Keratinocyte (primary cell): Measurements from ENCODE around the gene PFKP.

Experiments used
- EZH2 ChIP-seq: IDR thresholded peaks from one replicate; pipeline ENCODE4 v1.6.1; 2012; ENCODE audit warnings: inconsistent platforms, mild to moderate bottlenecking, low read length, moderate library complexity
- TF ChIP-seq, protein P1 (sequence below), 3 experiments: IDR thresholded peaks in 1 of 3; conservative IDR thresholded peaks in 1 of 3; optimal IDR thresholded peaks in 1 of 3; 2 replicates in 2 of 3; 3 replicates in 1 of 3; pipeline versions ENCODE3 to v1.5.1; 2011; ENCODE audit warnings: low read length in 3 of 3, mild to moderate bottlenecking in 3 of 3, moderate library complexity in 2 of 3, control low read depth in 1 of 3, inconsistent platforms in 1 of 3; ENCODE audit not compliant: insufficient read depth in 2 of 3; ENCODE audit errors: extremely low read depth in 1 of 3

DNA sequence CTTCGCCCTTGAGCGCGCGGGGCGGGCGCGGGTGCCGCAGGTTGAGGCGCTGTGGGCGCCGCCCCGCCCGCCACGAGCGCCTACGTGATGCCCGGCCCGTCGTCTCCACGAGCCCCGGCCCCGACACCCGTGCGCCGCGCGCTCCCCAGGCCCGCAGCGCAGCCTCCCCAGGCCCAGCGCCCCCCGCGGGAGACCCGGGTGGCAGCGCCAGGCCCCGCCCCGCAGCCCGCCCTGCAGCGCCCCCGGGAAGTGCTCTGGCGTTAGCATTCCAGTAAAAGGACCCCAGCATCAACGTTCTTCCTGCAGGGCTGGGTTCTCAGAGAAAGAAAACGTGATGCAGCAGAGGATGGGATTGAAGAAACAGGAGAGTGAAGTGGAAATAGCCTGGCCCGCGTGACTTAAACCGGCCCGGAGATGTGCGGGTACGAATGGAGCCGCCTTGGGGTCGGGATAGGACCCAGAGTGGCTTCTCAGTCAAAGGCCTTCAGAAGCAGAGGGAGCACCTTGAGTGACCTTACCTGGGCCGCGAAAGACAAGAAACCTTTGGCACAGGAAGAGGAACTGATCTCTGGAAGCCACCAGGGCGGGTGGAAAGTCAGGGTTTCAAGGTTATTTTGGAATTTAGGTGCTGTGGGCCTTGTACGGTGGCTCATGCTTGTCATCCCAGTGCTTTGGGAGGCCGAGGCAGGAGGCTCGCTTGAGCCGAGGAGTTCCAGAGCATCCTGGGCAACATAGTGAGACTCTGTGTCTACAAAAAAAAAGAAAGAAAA lies 1.8 kb downstream of the PFKP start:
- TF ChIP-seq, protein P1, sequence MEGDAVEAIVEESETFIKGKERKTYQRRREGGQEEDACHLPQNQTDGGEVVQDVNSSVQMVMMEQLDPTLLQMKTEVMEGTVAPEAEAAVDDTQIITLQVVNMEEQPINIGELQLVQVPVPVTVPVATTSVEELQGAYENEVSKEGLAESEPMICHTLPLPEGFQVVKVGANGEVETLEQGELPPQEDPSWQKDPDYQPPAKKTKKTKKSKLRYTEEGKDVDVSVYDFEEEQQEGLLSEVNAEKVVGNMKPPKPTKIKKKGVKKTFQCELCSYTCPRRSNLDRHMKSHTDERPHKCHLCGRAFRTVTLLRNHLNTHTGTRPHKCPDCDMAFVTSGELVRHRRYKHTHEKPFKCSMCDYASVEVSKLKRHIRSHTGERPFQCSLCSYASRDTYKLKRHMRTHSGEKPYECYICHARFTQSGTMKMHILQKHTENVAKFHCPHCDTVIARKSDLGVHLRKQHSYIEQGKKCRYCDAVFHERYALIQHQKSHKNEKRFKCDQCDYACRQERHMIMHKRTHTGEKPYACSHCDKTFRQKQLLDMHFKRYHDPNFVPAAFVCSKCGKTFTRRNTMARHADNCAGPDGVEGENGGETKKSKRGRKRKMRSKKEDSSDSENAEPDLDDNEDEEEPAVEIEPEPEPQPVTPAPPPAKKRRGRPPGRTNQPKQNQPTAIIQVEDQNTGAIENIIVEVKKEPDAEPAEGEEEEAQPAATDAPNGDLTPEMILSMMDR (optimal IDR thresholded peaks at IDR 0.05 in 1 of 3, IDR thresholded peaks at IDR 0.05 in 1 of 3, conservative IDR thresholded peaks at IDR 0.05 in 1 of 3; ENCODE audit: extremely low read depth in 1 of 3, insufficient read depth in 2 of 3, low read length in 3 of 3): no peak
- no peak for TF ChIP-seq EZH2
